Mononuclear cell (primary cell): ENCODE data around the gene CAPNS2. TPM values are rescaled to one million over a fixed set of nuclear protein-coding genes. Genes with fewer than 3 reads are reported as not detected.

Source experiments
- H3K27me3 ChIP-seq: 2 replicates; pipeline ENCODE4 v1.6.0; 2011; ENCODE audit warnings: low read length, control low read depth; ENCODE audit not compliant: insufficient read depth
- H3K4me1 ChIP-seq: 2 replicates; pipeline ENCODE4 v1.5.1; 2011; ENCODE audit warnings: mild to moderate bottlenecking, low read length, control low read depth; ENCODE audit not compliant: insufficient read depth
- H3K4me3 ChIP-seq: 2 replicates; pipeline ENCODE4 v1.5.1; 2011; ENCODE audit warnings: mild to moderate bottlenecking, low read length, moderate library complexity
- H3K9me3 ChIP-seq: 2 replicates; pipeline ENCODE4 v1.5.1; 2011; ENCODE audit warnings: low read depth, mild to moderate bottlenecking, control low read depth, low read length
- total RNA-seq: library from RNA; depleted of rRNA; stranded (reverse); fragments of >200 nt; gene quantifications from one replicate; pipeline ENCODE4 v1.2.3, GENCODE V29; 2012

Gene CAPNS2
- total RNA-seq, 1 donor: not detected

GRCh38 chr16:55559233-55559632 is 7.3 kb upstream of the CAPNS2 start:
- no peaks in the 10 kb centered on the region for H3K4me1 ChIP-seq

GRCh38 chr16:55559933-55560516 is 6.5 kb upstream of the CAPNS2 start:
- no peaks in the 10 kb centered on the region for H3K9me3 ChIP-seq
- H3K4me3 ChIP-seq: no peak overlapping the region
- no peaks in the 10 kb centered on the region for H3K4me1 ChIP-seq
- H3K27me3 ChIP-seq: no peaks in the 10 kb centered on the region

More at GRCh38 chr16:55559233-55559632, 7.3 kb upstream of the CAPNS2 start:
- no peaks in the 10 kb centered on the region for H3K27me3 ChIP-seq
- H3K9me3 ChIP-seq: no peaks in the 10 kb centered on the region
- no peak overlapping the region for H3K4me3 ChIP-seq

- no peaks in the 10 kb centered on the region for H3K27me3 ChIP-seq
- peaks cover 5% of the 10 kb centered on the region for H3K4me1 ChIP-seq
- H3K4me3 ChIP-seq: no peak overlapping the region
- H3K9me3 ChIP-seq: no peaks in the 10 kb centered on the region
Observed at GRCh38 chr16:55561319-55561848, 5.1 kb upstream of the CAPNS2 start.

- H3K4me3 ChIP-seq: no peak overlapping the region
Observed at GRCh38 chr16:55562936-55563335, 3.5 kb upstream of the CAPNS2 start.

GRCh38 chr16:55563797-55564196 is 2.7 kb upstream of the CAPNS2 start:
- H3K4me3 ChIP-seq: no peak overlapping the region
- H3K27me3 ChIP-seq: no peaks in the 10 kb centered on the region
- H3K9me3 ChIP-seq: no peaks in the 10 kb centered on the region
- H3K4me1 ChIP-seq: peaks cover 27% of the 10 kb centered on the region

More at GRCh38 chr16:55562936-55563335, 3.5 kb upstream of the CAPNS2 start:
- no peaks in the 10 kb centered on the region for H3K27me3 ChIP-seq
- no peaks in the 10 kb centered on the region for H3K9me3 ChIP-seq
- H3K4me1 ChIP-seq: peaks cover 18% of the 10 kb centered on the region

- no peak overlapping the region for H3K4me3 ChIP-seq
- no peaks in the 10 kb centered on the region for H3K27me3 ChIP-seq
- H3K9me3 ChIP-seq: no peaks in the 10 kb centered on the region
- peaks cover 34% of the 10 kb centered on the region for H3K4me1 ChIP-seq
Observed at GRCh38 chr16:55565086-55565485, 1.4 kb upstream of the CAPNS2 start.

GRCh38 chr16:55567382-55567781 is 898 bp downstream of the CAPNS2 start:
- peaks cover 34% of the 10 kb centered on the region for H3K4me1 ChIP-seq
- no peaks in the 10 kb centered on the region for H3K27me3 ChIP-seq
- no peak overlapping the region for H3K4me3 ChIP-seq
- H3K9me3 ChIP-seq: no peaks in the 10 kb centered on the region

- no peaks in the 10 kb centered on the region for H3K9me3 ChIP-seq
- H3K4me3 ChIP-seq: no peak overlapping the region
- H3K4me1 ChIP-seq: peaks cover 34% of the 10 kb centered on the region
- H3K27me3 ChIP-seq: no peaks in the 10 kb centered on the region
Observed at GRCh38 chr16:55568207-55568606, 1.7 kb downstream of the CAPNS2 start.

GRCh38 chr16:55569025-55569424 is 2.5 kb downstream of the CAPNS2 start:
- Histone ChIP-seq H3K9me3 (no peaks in the 10 kb centered on the region), H3K4me3 (no peak overlapping the region), H3K27me3 (no peaks in the 10 kb centered on the region), H3K4me1 (peaks cover 36% of the 10 kb centered on the region)

GRCh38 chr16:55570159-55570558 is 3.7 kb downstream of the CAPNS2 start:
- H3K4me1 ChIP-seq: peaks cover 47% of the 10 kb centered on the region
- no peak overlapping the region for H3K4me3 ChIP-seq
- no peaks in the 10 kb centered on the region for H3K27me3 ChIP-seq
- no peaks in the 10 kb centered on the region for H3K9me3 ChIP-seq

GRCh38 chr16:55571191-55571897 is 4.9 kb downstream of the CAPNS2 start:
- no peaks in the 10 kb centered on the region for H3K27me3 ChIP-seq
- H3K4me1 ChIP-seq: peaks cover 47% of the 10 kb centered on the region
- no peak overlapping the region for H3K4me3 ChIP-seq
- H3K9me3 ChIP-seq: no peaks in the 10 kb centered on the region

- H3K27me3 ChIP-seq: no peaks in the 10 kb centered on the region
- H3K9me3 ChIP-seq: no peaks in the 10 kb centered on the region
- H3K4me1 ChIP-seq: peaks cover 38% of the 10 kb centered on the region
- no peak overlapping the region for H3K4me3 ChIP-seq
Observed at GRCh38 chr16:55572439-55572838, 6.0 kb downstream of the CAPNS2 start.

GRCh38 chr16:55574811-55575210 is 8.3 kb downstream of the CAPNS2 start:
- Histone ChIP-seq H3K9me3 (no peaks in the 10 kb centered on the region), H3K4me3 (no peak overlapping the region), H3K4me1 (peaks cover 31% of the 10 kb centered on the region), H3K27me3 (no peaks in the 10 kb centered on the region)

- Histone ChIP-seq H3K4me3 (no peak overlapping the region), H3K9me3 (no peaks in the 10 kb centered on the region), H3K27me3 (no peaks in the 10 kb centered on the region), H3K4me1 (peaks cover 31% of the 10 kb centered on the region)
Observed at GRCh38 chr16:55575496-55575895, 9.0 kb downstream of the CAPNS2 start.

GRCh38 chr16:55576384-55576783 is 9.9 kb downstream of the CAPNS2 start:
- Histone ChIP-seq H3K9me3 (no peaks in the 10 kb centered on the region), H3K27me3 (no peaks in the 10 kb centered on the region), H3K4me1 (peaks cover 31% of the 10 kb centered on the region), H3K4me3 (no peak overlapping the region)

- Histone ChIP-seq H3K4me1 (peaks cover 31% of the 10 kb centered on the region), H3K9me3 (no peaks in the 10 kb centered on the region), H3K27me3 (no peaks in the 10 kb centered on the region), H3K4me3 (no peak overlapping the region)
Observed at GRCh38 chr16:55577887-55578286, 11.4 kb downstream of the CAPNS2 start.
